ENCODE data around the gene PEX14.

GRCh38 chr1:10625554-10625953, 150.8 kb downstream of the PEX14 start:
- no peak for TF ChIP-seq POLR2A (IDR thresholded peaks at IDR 0.05)
- TF ChIP-seq, protein P1, sequence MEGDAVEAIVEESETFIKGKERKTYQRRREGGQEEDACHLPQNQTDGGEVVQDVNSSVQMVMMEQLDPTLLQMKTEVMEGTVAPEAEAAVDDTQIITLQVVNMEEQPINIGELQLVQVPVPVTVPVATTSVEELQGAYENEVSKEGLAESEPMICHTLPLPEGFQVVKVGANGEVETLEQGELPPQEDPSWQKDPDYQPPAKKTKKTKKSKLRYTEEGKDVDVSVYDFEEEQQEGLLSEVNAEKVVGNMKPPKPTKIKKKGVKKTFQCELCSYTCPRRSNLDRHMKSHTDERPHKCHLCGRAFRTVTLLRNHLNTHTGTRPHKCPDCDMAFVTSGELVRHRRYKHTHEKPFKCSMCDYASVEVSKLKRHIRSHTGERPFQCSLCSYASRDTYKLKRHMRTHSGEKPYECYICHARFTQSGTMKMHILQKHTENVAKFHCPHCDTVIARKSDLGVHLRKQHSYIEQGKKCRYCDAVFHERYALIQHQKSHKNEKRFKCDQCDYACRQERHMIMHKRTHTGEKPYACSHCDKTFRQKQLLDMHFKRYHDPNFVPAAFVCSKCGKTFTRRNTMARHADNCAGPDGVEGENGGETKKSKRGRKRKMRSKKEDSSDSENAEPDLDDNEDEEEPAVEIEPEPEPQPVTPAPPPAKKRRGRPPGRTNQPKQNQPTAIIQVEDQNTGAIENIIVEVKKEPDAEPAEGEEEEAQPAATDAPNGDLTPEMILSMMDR (IDR thresholded peaks at IDR 0.05) = no peak
- no peak for TF ChIP-seq EP300 (IDR thresholded peaks at IDR 0.05)
